Calu3 (cell line): ENCODE data around the gene SH2D3A. TPM values are rescaled to one million over a fixed set of nuclear protein-coding genes. Genes with fewer than 3 reads are reported as not detected.
A peak's percentile ranks its signal among the peaks of the same experiment; 100 is the strongest.

Source experiments
- BruUV-seq: library from RNA; stranded (reverse); fragments of 400-500 nt; replicated peaks from 2 replicates; lab custom pipeline; 2021; lab: Mats Ljungman, UMichigan
- CTCF ChIA-PET: fragments of 300-600 bp; sonication (Branson Sonifier 250); formaldehyde crosslinking; loops from one replicate; lab custom pipeline; 2022; ENCODE audit warnings: antibody characterized with exemption; lab: Charles Lee
- DNase-seq: peaks from one replicate; pipeline ENCODE4 v3.0.0; 2022
- H3K27ac Mint-ChIP-seq: one replicate; pipeline ENCODE4 v1.8.0; 2022; ENCODE audit warnings: mixed read lengths; ENCODE audit not compliant: unreplicated experiment
- H3K27me3 Mint-ChIP-seq: one replicate; pipeline ENCODE4 v1.8.0; 2022; ENCODE audit warnings: mixed read lengths; ENCODE audit not compliant: unreplicated experiment
- H3K36me3 Mint-ChIP-seq: one replicate; pipeline ENCODE4 v1.8.0; 2022; ENCODE audit warnings: mild to moderate bottlenecking, moderate library complexity, mixed read lengths; ENCODE audit not compliant: insufficient read depth, unreplicated experiment
- H3K4me1 Mint-ChIP-seq: one replicate; pipeline ENCODE4 v1.8.0; 2022; ENCODE audit warnings: mild to moderate bottlenecking, low read depth, mixed read lengths; ENCODE audit not compliant: unreplicated experiment
- H3K4me3 Mint-ChIP-seq: one replicate; pipeline ENCODE4 v1.8.0; 2022; ENCODE audit warnings: mild to moderate bottlenecking, low read depth, moderate library complexity, mixed read lengths; ENCODE audit not compliant: unreplicated experiment
- H3K9me3 Mint-ChIP-seq: one replicate; pipeline ENCODE4 v1.8.0; 2022; ENCODE audit warnings: low read depth, mixed read lengths; ENCODE audit not compliant: unreplicated experiment
- CTCF ChIP-seq: fragments of 200-600 bp; IDR thresholded peaks from one replicate; pipeline ENCODE4 v1.8.0; 2022; ENCODE audit warnings: antibody characterized with exemption; ENCODE audit not compliant: unreplicated experiment
- intact Hi-C: fragments of 100-400 bp; cut with micrococcal nuclease; formaldehyde crosslinking; loops from one replicate; pipeline ENCODE4 v1.10.0; 2022; ENCODE audit not compliant: unreplicated experiment
- total RNA-seq: library from RNA; stranded (reverse); gene quantifications from 2 replicates; pipeline ENCODE4 v1.2.3, GENCODE V29; 2022

Gene SH2D3A
- total RNA-seq, 1 experiment from 2014 or later = 64.0 TPM

GRCh38 chr19:6739883-6740588, 27.2 kb downstream of the SH2D3A start:
- no TSS peak for BruUV-seq
- Mint-ChIP-seq H3K4me3 (peak overlapping the region; percentile 88), H3K27ac (peak overlapping the region; percentile 72), H3K36me3 (peaks cover 91% of the 10 kb centered on the region), H3K9me3 (no peaks in the 10 kb centered on the region), H3K4me1 (peaks cover 34% of the 10 kb centered on the region), H3K27me3 (no peaks in the 10 kb centered on the region)
- intact Hi-C loops = loop anchor here (10.0 kb wide), 2 partner anchors 65 to 225 kb away; no protein-coding TSS in a partner anchor
- CTCF ChIA-PET = interaction anchor here (0.5 kb wide), 1 partner anchor 35 kb away, joined by 4 read pairs; no protein-coding TSS in a partner anchor
- DNase-seq = peak; percentile 44
- no peak for TF ChIP-seq CTCF

- CTCF ChIA-PET = no interaction called here
- peaks cover 29% of the 10 kb centered on the region for H3K4me1 Mint-ChIP-seq
- TF ChIP-seq CTCF = no peak
- peak within 1 kb of the TSS; percentile 97 for H3K27ac Mint-ChIP-seq
- no TSS peak for BruUV-seq
- no peaks in the 10 kb centered on the region for H3K9me3 Mint-ChIP-seq
- H3K36me3 Mint-ChIP-seq = peaks cover 85% of the 10 kb centered on the region
- H3K4me3 Mint-ChIP-seq = peak within 1 kb of the TSS; percentile 88
- intact Hi-C loops = loop anchor here (10.0 kb wide), 2 partner anchors 65 to 225 kb away; no protein-coding TSS in a partner anchor
- DNase-seq = peak; percentile 72
- H3K27me3 Mint-ChIP-seq = no peaks in the 10 kb centered on the region
Measured at GRCh38 chr19:6739390-6739882, 27.8 kb downstream of the SH2D3A start, which contains the start of gene TRIP10. Gene TRIP10, plus strand, starts transcription at chr19:6739680. Its CDS starts 82 bp downstream, at chr19:6739762.

GRCh38 chr19:6738787-6739389, 28.3 kb downstream of the SH2D3A start:
- CTCF ChIA-PET = interaction anchor here (0.6 to 2.3 kb wide), 6 partner anchors 29 to 454 kb away, joined by 4 to 46 read pairs (median 6); partner anchors contain the start of gene SH2D3A
- peaks cover 24% of the 10 kb centered on the region for H3K4me1 Mint-ChIP-seq
- H3K27ac Mint-ChIP-seq = peak overlapping the region; percentile 97
- no peaks in the 10 kb centered on the region for H3K27me3 Mint-ChIP-seq
- no peak for DNase-seq
- intact Hi-C loops = loop anchor here (1.0 to 10.0 kb wide), 3 partner anchors 66 to 224 kb away; no protein-coding TSS in a partner anchor
- BruUV-seq = no TSS peak
- peak overlapping the region; percentile 88 for H3K4me3 Mint-ChIP-seq
- H3K36me3 Mint-ChIP-seq = peaks cover 80% of the 10 kb centered on the region
- no peaks in the 10 kb centered on the region for H3K9me3 Mint-ChIP-seq
- TF ChIP-seq CTCF = no peak
